BJ (cell line): ENCODE results near the gene GALNT17. TPM values are rescaled to one million over a fixed set of nuclear protein-coding genes. Genes with fewer than 3 reads are reported as not detected.

Experiments used
- CTCF ChIA-PET: fragments of 350-600 bp; formaldehyde crosslinking; extraction: SDS; loops from one replicate; lab custom pipeline; 2021; ENCODE audit warnings: antibody characterized with exemption, inconsistent platforms; lab: Yijun Ruan, JAX
- POLR2A ChIA-PET: fragments of 300-600 bp; sonication (Branson Sonifier 250); formaldehyde crosslinking; extraction: SDS; loops from one replicate; lab custom pipeline; 2021; ENCODE audit warnings: antibody characterized with exemption; lab: Charles Lee
- DNase-seq: peaks from one replicate; pipeline ENCODE4 v3.0.0-alpha.2; 2011; ENCODE audit warnings: low read depth
- H3K27me3 ChIP-seq: 2 replicates; pipeline ENCODE4 v1.6.0; 2011; ENCODE audit warnings: low read length; ENCODE audit not compliant: control insufficient read depth, insufficient read depth
- H3K36me3 ChIP-seq: 2 replicates; pipeline ENCODE4 v1.5.1; 2011; ENCODE audit warnings: low read length; ENCODE audit not compliant: control insufficient read depth, insufficient read depth
- H3K4me3 ChIP-seq: 2 replicates; pipeline ENCODE4 v1.5.1; 2011; ENCODE audit warnings: low read depth, mild to moderate bottlenecking, control low read depth, low read length
- CTCF ChIP-seq: IDR thresholded peaks from 2 replicates; pipeline ENCODE4 v1.5.1; 2011; ENCODE audit warnings: low read depth, mild to moderate bottlenecking, control low read depth, inconsistent platforms, low read length, moderate library complexity; ENCODE audit not compliant: insufficient read depth
- polyA plus RNA-seq: library from polyadenylated mRNA; depleted of rRNA; stranded (reverse); fragments of >200 nt; gene quantifications from 2 replicates; pipeline ENCODE4 v1.2.3, GENCODE V29; 2011

The GALNT17 gene
- polyA plus RNA-seq, 1 experiment = not detected

GRCh38 chr7:71133232-71133622, 1.3 kb downstream of the GALNT17 start:
- POLR2A ChIA-PET = no interaction called here
- Histone ChIP-seq H3K36me3 (no peaks in the 10 kb centered on the region), H3K27me3 (no peaks in the 10 kb centered on the region), H3K4me3 (no peak overlapping the region)
- CTCF ChIA-PET = no interaction called here
- DNase-seq = no peak
- TF ChIP-seq CTCF = no peak

- POLR2A ChIA-PET = no interaction called here
- TF ChIP-seq CTCF = no peak
- H3K4me3 ChIP-seq = no peak overlapping the region
- no peaks in the 10 kb centered on the region for H3K36me3 ChIP-seq
- CTCF ChIA-PET = no interaction called here
- no peak for DNase-seq
- no peaks in the 10 kb centered on the region for H3K27me3 ChIP-seq
Measured at GRCh38 chr7:71133856-71134255, 1.9 kb downstream of the GALNT17 start.

GRCh38 chr7:71135116-71135515, 3.2 kb downstream of the GALNT17 start:
- no peaks in the 10 kb centered on the region for H3K36me3 ChIP-seq
- H3K27me3 ChIP-seq = no peaks in the 10 kb centered on the region
- ChIA-PET CTCF (no interaction called here), POLR2A (no interaction called here)
- no peak for DNase-seq
- no peak for TF ChIP-seq CTCF
- H3K4me3 ChIP-seq = no peak overlapping the region

- H3K36me3 ChIP-seq = no peaks in the 10 kb centered on the region
- H3K4me3 ChIP-seq = no peak overlapping the region
- no peaks in the 10 kb centered on the region for H3K27me3 ChIP-seq
- POLR2A ChIA-PET = no interaction called here
- CTCF ChIA-PET = interaction anchor here (0.6 kb wide), 1 partner anchor 89 kb away, joined by 3 read pairs; no protein-coding TSS in a partner anchor
- no peak for TF ChIP-seq CTCF
- no peak for DNase-seq
Measured at GRCh38 chr7:71135663-71136062, 3.7 kb downstream of the GALNT17 start.

- TF ChIP-seq CTCF = no peak
- CTCF ChIA-PET = no interaction called here
- POLR2A ChIA-PET = no interaction called here
Measured at GRCh38 chr7:71137479-71137878, 5.5 kb downstream of the GALNT17 start.

More at GRCh38 chr7:71137479-71137878, 5.5 kb downstream of the GALNT17 start:
- no peaks in the 10 kb centered on the region for H3K27me3 ChIP-seq
- H3K4me3 ChIP-seq = no peak overlapping the region
- no peaks in the 10 kb centered on the region for H3K36me3 ChIP-seq
- no peak for DNase-seq
